Activated CD4-positive, CD25-positive, alpha-beta regulatory T cell treated with anti-CD3 and anti-CD28 coated beads, Interleukin-2, amount 50 U/mL, for 24 hours (primary cell): ENCODE results near the gene SV2B.

ENCODE experiments used
- ATAC-seq, 2 donors: fragments of 150-1000 bp; cut with Tn5 transposase; one replicate each; pipeline ENCODE4 v1.10.0; 2021; ENCODE audit warnings: mild to moderate bottlenecking in 1 of 2, moderate library complexity in 1 of 2

The SV2B gene

GRCh38 chr15:91231703-91232102 is 131.6 kb downstream of the SV2B start:
- no peak for ATAC-seq

- no peak for ATAC-seq
Measured at GRCh38 chr15:91234759-91235158, 134.7 kb downstream of the SV2B start.

- no peak for ATAC-seq
Measured at GRCh38 chr15:91235376-91235775, 135.3 kb downstream of the SV2B start.

GRCh38 chr15:91237445-91237844 is 137.4 kb downstream of the SV2B start:
- no peak for ATAC-seq

GRCh38 chr15:91238644-91239425 is 138.8 kb downstream of the SV2B start:
- ATAC-seq, result no peak

GRCh38 chr15:91243826-91244225 is 143.8 kb downstream of the SV2B start:
- ATAC-seq, result no peak

GRCh38 chr15:91244919-91245318 is 144.9 kb downstream of the SV2B start:
- no peak for ATAC-seq

- no peak for ATAC-seq
Measured at GRCh38 chr15:91246998-91247397, 146.9 kb downstream of the SV2B start.

GRCh38 chr15:91249591-91249990 is 149.5 kb downstream of the SV2B start:
- ATAC-seq, result no peak

GRCh38 chr15:91252322-91252721 is 152.3 kb downstream of the SV2B start:
- ATAC-seq, result no peak

GRCh38 chr15:91252756-91253155 is 152.7 kb downstream of the SV2B start:
- ATAC-seq, result no peak

GRCh38 chr15:91253605-91254004 is 153.5 kb downstream of the SV2B start:
- ATAC-seq, result no peak

GRCh38 chr15:91254766-91255165 is 154.7 kb downstream of the SV2B start:
- ATAC-seq, result no peak

- ATAC-seq, result no peak
Measured at GRCh38 chr15:91255670-91256192, 155.7 kb downstream of the SV2B start.

GRCh38 chr15:91257746-91258414 is 157.8 kb downstream of the SV2B start:
- no peak for ATAC-seq

GRCh38 chr15:91258415-91258759 is 158.3 kb downstream of the SV2B start:
- ATAC-seq, result no peak

GRCh38 chr15:91259077-91259476 is 159.0 kb downstream of the SV2B start:
- ATAC-seq, result no peak

GRCh38 chr15:91261345-91261744 is 161.3 kb downstream of the SV2B start:
- no peak for ATAC-seq

GRCh38 chr15:91263632-91264531 is 163.8 kb downstream of the SV2B start:
- ATAC-seq, result no peak

GRCh38 chr15:91264651-91265351 is 164.7 kb downstream of the SV2B start:
- ATAC-seq, result no peak

GRCh38 chr15:91265416-91265940 is 165.4 kb downstream of the SV2B start:
- ATAC-seq, result no peak

GRCh38 chr15:91268510-91268909 is 168.5 kb downstream of the SV2B start:
- no peak for ATAC-seq
